A549 (cell line): ENCODE data around the gene NEUROG1.

Source experiments
- HEYL ChIP-seq: fragments of 250-450 bp; sonication (Bioruptor Pico); IDR thresholded peaks from 2 replicates; pipeline ENCODE4 v1.8.0; 2021; ENCODE audit warnings: mild to moderate bottlenecking, moderate library complexity
- JUN ChIP-seq, 2 experiments: fragments of >200 bp; sonication (Bioruptor Twin); formaldehyde crosslinking; IDR thresholded peaks; 2 replicates in 1 of 2; 3 replicates in 1 of 2; pipeline ENCODE4 v1.6.1; 2016 to 2017
- MYC ChIP-seq: IDR thresholded peaks from 2 replicates; pipeline ENCODE4 v1.6.1; 2012; ENCODE audit warnings: mild to moderate bottlenecking, inconsistent platforms, low read length, improper control_type of control experiment, borderline replicate concordance
- POLR2AphosphoS2 ChIP-seq: conservative IDR thresholded peaks from 2 replicates; pipeline ENCODE4 v1.6.1; 2012; ENCODE audit warnings: low read length, improper control_type of control experiment, inconsistent platforms
- RCOR1 ChIP-seq: fragments of 150-350 bp; IDR thresholded peaks from 2 replicates; pipeline ENCODE4 v1.6.1; 2014; ENCODE audit warnings: antibody characterized with exemption, low read length, low read depth
- TP53 ChIP-seq: fragments of 250-450 bp; sonication (Bioruptor Pico); IDR thresholded peaks from 2 replicates; pipeline ENCODE4 v1.5.0; 2021; ENCODE audit warnings: mild to moderate bottlenecking, moderate library complexity
- TF ChIP-seq, protein P1 (sequence below): fragments of >200 bp; sonication (Bioruptor Twin); formaldehyde crosslinking; IDR thresholded peaks from 3 replicates; pipeline ENCODE4 v1.5.1; 2016
- TF ChIP-seq, protein P2 (sequence below): IDR thresholded peaks from 2 replicates; pipeline ENCODE4 v1.6.1; 2012

DNA sequence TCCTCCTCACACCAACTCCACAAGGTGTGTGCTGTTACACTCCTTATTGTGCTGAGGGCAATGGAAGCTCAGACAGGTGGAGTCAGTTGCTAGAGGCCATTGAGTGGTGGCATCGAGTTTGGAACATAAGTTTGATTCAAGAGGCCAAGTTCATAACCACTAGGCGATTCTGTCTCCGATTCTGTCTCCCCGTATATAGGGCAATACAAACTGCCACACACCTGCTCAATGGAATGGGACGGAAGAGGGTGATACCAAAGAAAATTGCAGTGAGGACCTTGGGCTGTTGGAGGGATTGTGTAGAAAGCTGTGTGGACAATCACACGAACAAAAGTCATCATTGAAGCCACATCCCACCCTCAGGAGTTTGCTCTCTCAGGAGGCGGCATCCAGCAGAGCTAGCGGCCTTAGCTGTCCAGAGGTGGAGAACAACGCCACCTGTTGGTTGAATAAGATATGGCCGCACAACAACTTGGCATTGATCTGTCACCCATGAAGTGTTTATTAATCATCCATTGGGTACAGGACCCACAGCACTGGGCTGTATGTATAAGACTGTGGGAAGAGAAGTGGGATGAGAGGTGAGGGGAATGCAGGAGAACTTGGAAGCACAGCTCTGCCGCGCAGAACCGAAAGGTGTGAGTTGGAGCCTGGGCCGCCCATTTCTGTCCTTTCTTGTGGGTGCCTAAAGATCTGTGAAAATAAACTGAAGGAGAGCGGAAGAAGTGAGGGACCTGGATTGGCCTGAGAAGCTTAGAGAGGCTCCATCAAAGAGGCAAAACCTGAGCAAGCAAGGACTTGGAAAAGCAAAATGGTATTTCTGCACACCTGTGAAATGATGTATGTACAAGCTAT is 16.1 kb upstream of the NEUROG1 start:
- TF ChIP-seq JUN (IDR thresholded peaks at IDR 0.05) (no peak), HEYL (CRISPR knock-in tag) (no peak), TP53 (CRISPR knock-in tag) (no peak), POLR2AphosphoS2 (no peak), RCOR1 (no peak), MYC (no peak)
- TF ChIP-seq, protein P1, sequence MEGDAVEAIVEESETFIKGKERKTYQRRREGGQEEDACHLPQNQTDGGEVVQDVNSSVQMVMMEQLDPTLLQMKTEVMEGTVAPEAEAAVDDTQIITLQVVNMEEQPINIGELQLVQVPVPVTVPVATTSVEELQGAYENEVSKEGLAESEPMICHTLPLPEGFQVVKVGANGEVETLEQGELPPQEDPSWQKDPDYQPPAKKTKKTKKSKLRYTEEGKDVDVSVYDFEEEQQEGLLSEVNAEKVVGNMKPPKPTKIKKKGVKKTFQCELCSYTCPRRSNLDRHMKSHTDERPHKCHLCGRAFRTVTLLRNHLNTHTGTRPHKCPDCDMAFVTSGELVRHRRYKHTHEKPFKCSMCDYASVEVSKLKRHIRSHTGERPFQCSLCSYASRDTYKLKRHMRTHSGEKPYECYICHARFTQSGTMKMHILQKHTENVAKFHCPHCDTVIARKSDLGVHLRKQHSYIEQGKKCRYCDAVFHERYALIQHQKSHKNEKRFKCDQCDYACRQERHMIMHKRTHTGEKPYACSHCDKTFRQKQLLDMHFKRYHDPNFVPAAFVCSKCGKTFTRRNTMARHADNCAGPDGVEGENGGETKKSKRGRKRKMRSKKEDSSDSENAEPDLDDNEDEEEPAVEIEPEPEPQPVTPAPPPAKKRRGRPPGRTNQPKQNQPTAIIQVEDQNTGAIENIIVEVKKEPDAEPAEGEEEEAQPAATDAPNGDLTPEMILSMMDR = peak; percentile 88
- TF ChIP-seq, protein P2, sequence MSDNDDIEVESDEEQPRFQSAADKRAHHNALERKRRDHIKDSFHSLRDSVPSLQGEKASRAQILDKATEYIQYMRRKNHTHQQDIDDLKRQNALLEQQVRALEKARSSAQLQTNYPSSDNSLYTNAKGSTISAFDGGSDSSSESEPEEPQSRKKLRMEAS = no peak
